Hepatocyte (in vitro differentiated cells): ENCODE data around the gene SLC37A1.

ENCODE experiments used
- EZH2phosphoT487 ChIP-seq: fragments of 200-600 bp; sonication (generic); IDR thresholded peaks from one replicate; pipeline ENCODE4 v1.6.1; 2018; ENCODE audit warnings: antibody characterized with exemption, mild to moderate bottlenecking, low read depth, moderate library complexity; ENCODE audit not compliant: unreplicated experiment, severe bottlenecking
- TF ChIP-seq, protein P1 (sequence below): fragments of 200-600 bp; sonication (generic); IDR thresholded peaks from 2 replicates; pipeline ENCODE4 v1.5.1; 2016; ENCODE audit warnings: antibody characterized with exemption, mild to moderate bottlenecking; ENCODE audit not compliant: poor library complexity

DNA sequence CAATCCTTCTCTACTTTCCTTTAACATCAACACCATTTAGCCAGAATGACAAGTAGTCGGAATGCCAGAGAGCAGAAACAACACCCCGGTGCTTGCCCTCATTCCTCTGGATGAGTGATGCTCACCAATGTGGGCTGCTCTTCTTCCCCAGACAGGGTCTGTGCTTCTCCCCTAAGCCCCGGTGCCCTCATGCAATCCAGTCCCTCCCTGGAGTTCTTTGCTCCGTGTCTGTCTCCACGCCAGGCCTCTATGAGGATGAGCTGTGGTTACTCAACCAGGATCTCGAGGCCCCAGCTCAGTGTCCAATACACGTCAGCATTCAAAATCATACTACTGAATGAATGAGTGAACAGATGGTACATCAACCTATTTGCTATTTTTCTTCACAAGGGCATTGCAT is 110.0 kb downstream of the SLC37A1 start:
- TF ChIP-seq, protein P1, sequence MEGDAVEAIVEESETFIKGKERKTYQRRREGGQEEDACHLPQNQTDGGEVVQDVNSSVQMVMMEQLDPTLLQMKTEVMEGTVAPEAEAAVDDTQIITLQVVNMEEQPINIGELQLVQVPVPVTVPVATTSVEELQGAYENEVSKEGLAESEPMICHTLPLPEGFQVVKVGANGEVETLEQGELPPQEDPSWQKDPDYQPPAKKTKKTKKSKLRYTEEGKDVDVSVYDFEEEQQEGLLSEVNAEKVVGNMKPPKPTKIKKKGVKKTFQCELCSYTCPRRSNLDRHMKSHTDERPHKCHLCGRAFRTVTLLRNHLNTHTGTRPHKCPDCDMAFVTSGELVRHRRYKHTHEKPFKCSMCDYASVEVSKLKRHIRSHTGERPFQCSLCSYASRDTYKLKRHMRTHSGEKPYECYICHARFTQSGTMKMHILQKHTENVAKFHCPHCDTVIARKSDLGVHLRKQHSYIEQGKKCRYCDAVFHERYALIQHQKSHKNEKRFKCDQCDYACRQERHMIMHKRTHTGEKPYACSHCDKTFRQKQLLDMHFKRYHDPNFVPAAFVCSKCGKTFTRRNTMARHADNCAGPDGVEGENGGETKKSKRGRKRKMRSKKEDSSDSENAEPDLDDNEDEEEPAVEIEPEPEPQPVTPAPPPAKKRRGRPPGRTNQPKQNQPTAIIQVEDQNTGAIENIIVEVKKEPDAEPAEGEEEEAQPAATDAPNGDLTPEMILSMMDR: no peak
- no peak for TF ChIP-seq EZH2phosphoT487
